H1 (cell line): ENCODE measurements around the gene NNMT. TPM values are rescaled to one million over a fixed set of nuclear protein-coding genes. Genes with fewer than 3 reads are reported as not detected.

Source experiments
- CTCF ChIA-PET: fragments of 300-600 bp; sonication (Branson Sonifier 250); formaldehyde crosslinking; loops from one replicate; lab custom pipeline; 2021; ENCODE audit not compliant: partially characterized antibody; lab: Charles Lee
- POLR2A ChIA-PET: fragments of 300-600 bp; sonication (Branson Sonifier 250); formaldehyde crosslinking; loops from one replicate; lab custom pipeline; 2021; ENCODE audit warnings: inconsistent platforms; ENCODE audit not compliant: partially characterized antibody; lab: Charles Lee
- DNase-seq, 2 experiments: peaks; one replicate each; pipeline versions ENCODE4 v3.0.0 to v3.0.0-alpha.2; 2010 to 2022; ENCODE audit warnings: low spot score in 2 of 2, low read depth in 1 of 2, mixed read lengths in 1 of 2
- FAIRE-seq: peaks from 2 replicates; lab custom pipeline; 2011; peaks lifted over from hg19 to GRCh38; lab: Jason Lieb, UNC
- H2AFZ ChIP-seq: 2 replicates; pipeline ENCODE4 v1.8.1; 2012; ENCODE audit warnings: low read length, inconsistent platforms
- H2AK5ac ChIP-seq: 2 replicates; pipeline ENCODE4 v1.6.1; 2013; ENCODE audit warnings: low read depth, low read length
- H2BK120ac ChIP-seq: replicated peaks from 2 replicates; pipeline ENCODE3; 2013; ENCODE audit warnings: low read depth, low read length, inconsistent platforms
- H2BK12ac ChIP-seq: 2 replicates; pipeline ENCODE4 v1.6.1; 2013; ENCODE audit warnings: low read depth, low read length
- H2BK15ac ChIP-seq: 2 replicates; pipeline ENCODE4 v1.6.1; 2013; ENCODE audit warnings: low read length
- H2BK20ac ChIP-seq: 2 replicates; pipeline ENCODE4 v1.6.1; 2013; ENCODE audit warnings: low read length
- H2BK5ac ChIP-seq: 2 replicates; pipeline ENCODE4 v1.6.1; 2013; ENCODE audit warnings: low read depth, low read length
- H3K14ac ChIP-seq: 2 replicates; pipeline ENCODE4 v1.6.1; 2013; ENCODE audit warnings: inconsistent platforms; ENCODE audit not compliant: insufficient read length
- H3K18ac ChIP-seq: 2 replicates; pipeline ENCODE4 v1.6.1; 2013; ENCODE audit warnings: low read length; ENCODE audit errors: extremely low read depth
- H3K23ac ChIP-seq: 2 replicates; pipeline ENCODE4 v1.6.1; 2013; ENCODE audit warnings: inconsistent platforms; ENCODE audit not compliant: insufficient read length
- H3K23me2 ChIP-seq: 2 replicates; pipeline ENCODE4 v1.6.1; 2013; ENCODE audit warnings: low read depth, low read length
- H3K27ac ChIP-seq: 2 replicates; pipeline ENCODE4 v1.6.1; 2011; ENCODE audit warnings: low read depth, low read length, inconsistent platforms
- H3K27me3 ChIP-seq, 4 experiments: replicated peaks in 1 of 4; 1 replicate in 1 of 4; 2 replicates in 3 of 4; pipeline versions ENCODE4 v1.6.1 to v1.8.1; 2011 to 2013; ENCODE audit warnings: low read length in 3 of 4, mild to moderate bottlenecking in 3 of 4, inconsistent platforms in 2 of 4, mixed read lengths in 2 of 4, moderate library complexity in 1 of 4; ENCODE audit not compliant: control insufficient read depth in 3 of 4, insufficient read depth in 3 of 4; ENCODE audit errors: extremely low read depth in 1 of 4
- H3K36me3 ChIP-seq, 4 experiments: 2 replicates each; pipeline versions ENCODE4 v1.6.1 to v1.8.1; 2011 to 2013; ENCODE audit warnings: mild to moderate bottlenecking in 4 of 4, low read length in 3 of 4, moderate library complexity in 2 of 4, control low read depth in 1 of 4, inconsistent platforms in 1 of 4; ENCODE audit not compliant: insufficient read depth in 4 of 4, control insufficient read depth in 2 of 4
- H3K4ac ChIP-seq: replicated peaks from 2 replicates; pipeline ENCODE3; 2013; ENCODE audit warnings: low read length, low read depth, mixed read lengths, inconsistent platforms; ENCODE audit not compliant: insufficient read length
- H3K4me1 ChIP-seq, 4 experiments: replicated peaks in 1 of 4; 1 replicate in 1 of 4; 2 replicates in 3 of 4; pipeline versions ENCODE4 v1.6.1 to v1.8.1; 2011 to 2013; ENCODE audit warnings: low read length in 3 of 4, inconsistent platforms in 2 of 4, mixed read lengths in 1 of 4; ENCODE audit not compliant: insufficient read depth in 4 of 4, control insufficient read depth in 3 of 4
- H3K4me2 ChIP-seq, 2 experiments: 2 replicates each; pipeline versions ENCODE4 v1.6.1 to v1.8.1; 2011 to 2013; ENCODE audit warnings: low read depth in 2 of 2, low read length in 2 of 2, control low read depth in 1 of 2, inconsistent platforms in 1 of 2, mild to moderate bottlenecking in 1 of 2; ENCODE audit not compliant: insufficient read depth in 1 of 2
- H3K4me3 ChIP-seq, 4 experiments: fragments of 200-600, 300-600 bp in 1 of 4; sonication (generic), shearing (Covaris generic), sonication (Bioruptor Twin) in 1 of 4; 2 replicates each; pipeline versions ENCODE4 v1.5.1 to v1.8.1; 2011 to 2016; ENCODE audit warnings: low read length in 4 of 4, low read depth in 3 of 4, control low read depth in 2 of 4, inconsistent platforms in 2 of 4, mild to moderate bottlenecking in 2 of 4, mixed read lengths in 1 of 4, moderate library complexity in 1 of 4; ENCODE audit not compliant: insufficient read depth in 2 of 4; ENCODE audit errors: extremely low read depth in 1 of 4
- H3K56ac ChIP-seq: replicated peaks from 2 replicates; pipeline ENCODE3; 2013; ENCODE audit warnings: low read depth, mild to moderate bottlenecking, mixed read lengths, low read length, inconsistent platforms; ENCODE audit not compliant: insufficient read length
- H3K79me1 ChIP-seq: 2 replicates; pipeline ENCODE4 v1.6.1; 2013; ENCODE audit warnings: low read depth, low read length, control low read depth
- H3K79me2 ChIP-seq, 2 experiments: 2 replicates each; pipeline versions ENCODE4 v1.6.1 to v1.8.1; 2012 to 2013; ENCODE audit warnings: low read length in 2 of 2, mild to moderate bottlenecking in 2 of 2, inconsistent platforms in 1 of 2; ENCODE audit not compliant: insufficient read depth in 2 of 2, control insufficient read depth in 1 of 2
- H3K9ac ChIP-seq, 4 experiments: replicated peaks in 1 of 4; 1 replicate in 1 of 4; 2 replicates in 3 of 4; pipeline versions ENCODE4 v1.6.1 to v1.8.1; 2011 to 2013; ENCODE audit warnings: low read depth in 3 of 4, low read length in 3 of 4, control low read depth in 2 of 4, mild to moderate bottlenecking in 2 of 4, moderate library complexity in 2 of 4, inconsistent platforms in 1 of 4; ENCODE audit errors: extremely low read depth in 1 of 4
- H3K9me3 ChIP-seq, 2 experiments: 2 replicates each; pipeline versions ENCODE4 v1.6.1 to v1.8.1; 2012 to 2013; ENCODE audit warnings: mild to moderate bottlenecking in 2 of 2, moderate library complexity in 2 of 2, control low read depth in 1 of 2, inconsistent platforms in 1 of 2, low read depth in 1 of 2, low read length in 1 of 2, mixed read lengths in 1 of 2; ENCODE audit not compliant: insufficient read depth in 2 of 2
- H4K20me1 ChIP-seq, 2 experiments: replicated peaks in 1 of 2; 2 replicates each; pipeline versions ENCODE3 to v1.8.1; 2011 to 2013; ENCODE audit warnings: inconsistent platforms in 2 of 2, low read length in 2 of 2, mild to moderate bottlenecking in 1 of 2; ENCODE audit not compliant: insufficient read depth in 2 of 2, control insufficient read depth in 1 of 2
- H4K5ac ChIP-seq: 2 replicates; pipeline ENCODE4 v1.6.1; 2013; ENCODE audit warnings: low read length, low read depth, mixed read lengths, inconsistent platforms; ENCODE audit not compliant: insufficient read length
- H4K8ac ChIP-seq: 2 replicates; pipeline ENCODE4 v1.8.0; 2013; ENCODE audit warnings: mild to moderate bottlenecking, moderate library complexity, low read length, inconsistent platforms; ENCODE audit not compliant: insufficient read depth; ENCODE audit errors: extremely low read depth
- H4K91ac ChIP-seq: replicated peaks from 2 replicates; pipeline ENCODE3; 2013; ENCODE audit warnings: low read length, mixed read lengths, inconsistent platforms; ENCODE audit not compliant: insufficient read length
- CHD7 ChIP-seq: fragments of 300-600 bp; sonication (generic); IDR thresholded peaks from 2 replicates; pipeline ENCODE4 v1.7.1; 2012; ENCODE audit warnings: low read length, moderate library complexity, mild to moderate bottlenecking, inconsistent platforms; ENCODE audit not compliant: insufficient replicate concordance
- WGBS, 2 experiments: shearing (Covaris generic) in 1 of 2; methylation state at CpG; one replicate each; pipeline versions ENCODE4 v1.1.6 to v1.1.7; 2013 to 2015; ENCODE audit warnings: low lambda C conversion rate in 2 of 2, mixed read lengths in 2 of 2, inconsistent platforms in 1 of 2, low coverage in 1 of 2, missing lambda C conversion rate in 1 of 2; ENCODE audit not compliant: insufficient replicate concordance in 2 of 2, insufficient coverage in 1 of 2, insufficient read length in 1 of 2; ENCODE audit errors: extremely low coverage in 1 of 2, missing lambda C conversion rate in 1 of 2; 5-methylcytosine and 5-hydroxymethylcytosine counted together
- polyA plus RNA-seq, 7 experiments: library from polyadenylated mRNA; depleted of rRNA in 3 of 7; stranded (reverse) in 5 of 7; unstranded in 2 of 7; fragments of >200 nt in 5 of 7; fragments of 200-250 nt in 2 of 7; gene quantifications; 1 replicate in 5 of 7; 2 replicates in 1 of 7; 4 replicates in 1 of 7; pipeline versions ENCODE4 v1.2.1 to v1.2.3, GENCODE V29; 2011 to 2013; ENCODE audit warnings: missing spikeins in 2 of 7, mixed read lengths in 2 of 7
- total RNA-seq: library from RNA; stranded (reverse); fragmentation: NEBNext Ultra II Directional; extraction: Animal tissue kit (Norgen Biotek cat#: 25700); gene quantifications from 2 replicates; pipeline ENCODE4 v1.2.1, GENCODE V29; 2021

Gene NNMT
- total and polyA plus RNA-seq, 2 of the 8 experiments (the other 6 are each of a cell fraction or from before 2014, with no cell fraction given): not detected

GRCh38 chr11:114302663-114303062 lies 6.5 kb downstream of the NNMT start:
- Histone ChIP-seq H4K5ac (no peak overlapping the region), H3K18ac (no peak overlapping the region), H3K14ac (no peak overlapping the region), H2AFZ (no peak overlapping the region), H3K4ac (no peak overlapping the region), H3K27me3 (no peaks in the 10 kb centered on the region), H2BK15ac (no peak overlapping the region), H4K20me1 (no peaks in the 10 kb centered on the region), H3K4me1 (no peaks in the 10 kb centered on the region), H3K36me3 (no peaks in the 10 kb centered on the region), H3K23ac (no peak overlapping the region), H2BK120ac (no peak overlapping the region), H2BK20ac (no peak overlapping the region), H3K79me1 (no peaks in the 10 kb centered on the region), H2BK5ac (no peak overlapping the region), H3K9me3 (no peaks in the 10 kb centered on the region), H3K4me2 (no peak overlapping the region), H4K8ac (no peak overlapping the region), H2AK5ac (no peak overlapping the region), H3K9ac (no peak overlapping the region), H3K23me2 (no peaks in the 10 kb centered on the region), H3K4me3 (no peak overlapping the region), H4K91ac (no peak overlapping the region), H3K56ac (no peak overlapping the region), H3K79me2 (no peaks in the 10 kb centered on the region), H2BK12ac (no peak overlapping the region), H3K27ac (no peak overlapping the region)
- DNase-seq (no peak), FAIRE-seq (no peak)
- ChIA-PET CTCF (no interaction called here), POLR2A (no interaction called here)
- WGBS, 2 experiments: 75% methylated on average over 1 of the region's 1 CpG; no CpG with 5 or more reads in 1 of the 2 experiments
- no peak for TF ChIP-seq CHD7
